ENCODE data around the gene DUSP5. TPM values are rescaled to one million over a fixed set of nuclear protein-coding genes. Genes with fewer than 3 reads are reported as not detected.

Gene DUSP5
- polyA plus RNA-seq, 2 of the 4 experiments (the other 2 are of a cell fraction): 48.8 to 171 TPM

GRCh38 chr10:110497438-110498086 is at the start of gene DUSP5 (continued):
- TF ChIP-seq NFE2L2 (conservative IDR thresholded peaks at IDR 0.05; ENCODE audit: low read length): no peak
- TF ChIP-seq POLR2A (IDR thresholded peaks at IDR 0.05; ENCODE audit: low read length): peak; percentile 98
- TF ChIP-seq PHF8 (IDR thresholded peaks at IDR 0.05; ENCODE audit: borderline replicate concordance, low read depth): peak; percentile 85; the same call in 1 of the 2 replicates
- no peak for TF ChIP-seq POLR2AphosphoS2 (conservative IDR thresholded peaks at IDR 0.05; ENCODE audit: low read length)
- peak; percentile 92 for TF ChIP-seq ELK1 (IDR thresholded peaks at IDR 0.05; ENCODE audit: low read depth, low read length)
- TF ChIP-seq HEYL (CRISPR knock-in tag; IDR thresholded peaks at IDR 0.05): no peak
- TF ChIP-seq TFCP2L1 (CRISPR knock-in tag; IDR thresholded peaks at IDR 0.05): no peak
- no peak for TF ChIP-seq SMC3 (IDR thresholded peaks at IDR 0.05)
- peak; percentile 94 to 99 for TF ChIP-seq JUN (IDR thresholded peaks at IDR 0.05)
- TF ChIP-seq RFX5 (IDR thresholded peaks at IDR 0.05): no peak
- TF ChIP-seq REST (IDR thresholded peaks at IDR 0.05): no peak
- no peak for TF ChIP-seq RCOR1 (IDR thresholded peaks at IDR 0.05; ENCODE audit: low read depth, low read length)
- peak; percentile 9 to 22; a peak in 3 of 5 replicates for TF ChIP-seq RAD21 (conservative IDR thresholded peaks at IDR 0.05 in 1 of 2, IDR thresholded peaks at IDR 0.05 in 1 of 2)
- no peak for TF ChIP-seq ATOH8 (CRISPR knock-in tag; IDR thresholded peaks at IDR 0.05; ENCODE audit: low read depth)

GRCh38 chr10:110448682-110449418 is 48.9 kb upstream of the DUSP5 start:
- POLR2A ChIA-PET: no interaction called here
- TF ChIP-seq HOXA7 (CRISPR knock-in tag; IDR thresholded peaks at IDR 0.05): no peak

GRCh38 chr10:110455446-110455845 is 42.3 kb upstream of the DUSP5 start:
- Histone ChIP-seq H3K27ac (peak overlapping the region; percentile 91 to 93), H3K4me1 (peaks cover 53% of the 10 kb centered on the region), H3K4me3 (no peak overlapping the region), H3K4me2 (peak overlapping the region; percentile 45), H3K9me3 (no peaks in the 10 kb centered on the region)
- TF ChIP-seq ZNF302 (CRISPR knock-in tag; IDR thresholded peaks at IDR 0.05) (no peak), NR3C1 (IDR thresholded peaks at IDR 0.05) (no peak), CBX2 (IDR thresholded peaks at IDR 0.05; ENCODE audit: borderline replicate concordance, low read depth) (no peak), RNF2 (IDR thresholded peaks at IDR 0.05; ENCODE audit: borderline replicate concordance, low read depth) (no peak), POLR2AphosphoS2 (conservative IDR thresholded peaks at IDR 0.05; ENCODE audit: low read length) (no peak), EP300 (IDR thresholded peaks at IDR 0.05) (no peak), RCOR1 (IDR thresholded peaks at IDR 0.05; ENCODE audit: low read depth, low read length) (no peak), RARB (CRISPR knock-in tag; IDR thresholded peaks at IDR 0.05) (no peak), NPAS2 (CRISPR knock-in tag; IDR thresholded peaks at IDR 0.05; ENCODE audit: borderline replicate concordance) (no peak), CTCF (IDR thresholded peaks at IDR 0.05) (no peak), KDM1A (IDR thresholded peaks at IDR 0.05; ENCODE audit: low read depth) (no peak)
- no peak for DNase-seq (ENCODE audit: low read depth in 1 of 2, low spot score in 1 of 2)
- CTCF ChIA-PET: interaction anchor here (0.5 to 1.4 kb wide), 4 partner anchors 9 to 102 kb away, joined by 3 to 4 read pairs (median 4); no protein-coding TSS in a partner anchor
- POLR2A ChIA-PET: no interaction called here
- FAIRE-seq: no peak
- 57% methylated on average over 3 of the region's 3 CpGs for WGBS (ENCODE audit: missing lambda C conversion rate)
- no peak for ATAC-seq

More at GRCh38 chr10:110448682-110449418, 48.9 kb upstream of the DUSP5 start:
- H3K4me1 ChIP-seq: peaks cover 11% of the 10 kb centered on the region
- no peak overlapping the region for H3K4me2 ChIP-seq
- DNase-seq (ENCODE audit: low read depth in 1 of 2, low spot score in 1 of 2) (no peak), FAIRE-seq (no peak), ATAC-seq (no peak)
- CTCF ChIA-PET: interaction anchor here (0.7 to 1.6 kb wide), 4 partner anchors 12 to 45 kb away, joined by 3 to 7 read pairs (median 3); no protein-coding TSS in a partner anchor
- no peak overlapping the region for H3K4me3 ChIP-seq
- no peaks in the 10 kb centered on the region for H3K9me3 ChIP-seq
- H3K27ac ChIP-seq: no peak overlapping the region; a peak in 1 of 6 replicates
- 95% methylated on average over 3 of the region's 3 CpGs for WGBS (ENCODE audit: missing lambda C conversion rate)

Measured in A549 (cell line).